Loucy (cell line): ENCODE results near the gene PTPRO.

Source experiments
- EZH2phosphoT487 ChIP-seq: fragments of 200-600 bp; IDR thresholded peaks from 2 replicates; pipeline ENCODE4 v1.6.1; 2018; ENCODE audit warnings: antibody characterized with exemption, mild to moderate bottlenecking, moderate library complexity, borderline replicate concordance
- TF ChIP-seq, protein P1 (sequence below): fragments of 200-600 bp; sonication (generic); conservative IDR thresholded peaks from 2 replicates; pipeline ENCODE4 v1.5.1; 2014; ENCODE audit warnings: mild to moderate bottlenecking, antibody characterized with exemption, low read length

DNA sequence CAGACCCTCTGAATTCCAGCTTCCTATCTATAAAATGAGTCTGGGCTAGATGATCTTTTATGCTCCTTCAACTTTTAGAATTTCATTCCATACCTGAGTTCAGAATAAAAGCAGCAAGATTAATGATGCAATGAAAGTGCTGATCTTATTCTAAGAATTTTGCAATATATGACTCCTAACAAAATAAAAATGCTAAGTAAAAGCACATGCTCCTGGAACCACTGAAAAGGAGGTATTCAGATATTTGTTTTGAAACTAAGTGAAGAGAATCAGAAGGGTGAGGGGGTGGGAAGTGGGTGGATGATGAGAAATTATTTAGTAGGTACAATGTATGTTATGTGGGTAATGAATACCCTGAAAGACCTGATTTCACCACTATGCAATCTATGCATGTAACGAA, 216.6 kb downstream of the PTPRO start:
- TF ChIP-seq, protein P1, sequence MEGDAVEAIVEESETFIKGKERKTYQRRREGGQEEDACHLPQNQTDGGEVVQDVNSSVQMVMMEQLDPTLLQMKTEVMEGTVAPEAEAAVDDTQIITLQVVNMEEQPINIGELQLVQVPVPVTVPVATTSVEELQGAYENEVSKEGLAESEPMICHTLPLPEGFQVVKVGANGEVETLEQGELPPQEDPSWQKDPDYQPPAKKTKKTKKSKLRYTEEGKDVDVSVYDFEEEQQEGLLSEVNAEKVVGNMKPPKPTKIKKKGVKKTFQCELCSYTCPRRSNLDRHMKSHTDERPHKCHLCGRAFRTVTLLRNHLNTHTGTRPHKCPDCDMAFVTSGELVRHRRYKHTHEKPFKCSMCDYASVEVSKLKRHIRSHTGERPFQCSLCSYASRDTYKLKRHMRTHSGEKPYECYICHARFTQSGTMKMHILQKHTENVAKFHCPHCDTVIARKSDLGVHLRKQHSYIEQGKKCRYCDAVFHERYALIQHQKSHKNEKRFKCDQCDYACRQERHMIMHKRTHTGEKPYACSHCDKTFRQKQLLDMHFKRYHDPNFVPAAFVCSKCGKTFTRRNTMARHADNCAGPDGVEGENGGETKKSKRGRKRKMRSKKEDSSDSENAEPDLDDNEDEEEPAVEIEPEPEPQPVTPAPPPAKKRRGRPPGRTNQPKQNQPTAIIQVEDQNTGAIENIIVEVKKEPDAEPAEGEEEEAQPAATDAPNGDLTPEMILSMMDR, result no peak
- TF ChIP-seq EZH2phosphoT487, result no peak
